Measurements from ENCODE around the gene MYO3B. TPM values are rescaled to one million over a fixed set of nuclear protein-coding genes. Genes with fewer than 3 reads are reported as not detected.

The MYO3B gene
- total RNA-seq, 1 experiment from 2014 or later = 0.63 TPM

DNA sequence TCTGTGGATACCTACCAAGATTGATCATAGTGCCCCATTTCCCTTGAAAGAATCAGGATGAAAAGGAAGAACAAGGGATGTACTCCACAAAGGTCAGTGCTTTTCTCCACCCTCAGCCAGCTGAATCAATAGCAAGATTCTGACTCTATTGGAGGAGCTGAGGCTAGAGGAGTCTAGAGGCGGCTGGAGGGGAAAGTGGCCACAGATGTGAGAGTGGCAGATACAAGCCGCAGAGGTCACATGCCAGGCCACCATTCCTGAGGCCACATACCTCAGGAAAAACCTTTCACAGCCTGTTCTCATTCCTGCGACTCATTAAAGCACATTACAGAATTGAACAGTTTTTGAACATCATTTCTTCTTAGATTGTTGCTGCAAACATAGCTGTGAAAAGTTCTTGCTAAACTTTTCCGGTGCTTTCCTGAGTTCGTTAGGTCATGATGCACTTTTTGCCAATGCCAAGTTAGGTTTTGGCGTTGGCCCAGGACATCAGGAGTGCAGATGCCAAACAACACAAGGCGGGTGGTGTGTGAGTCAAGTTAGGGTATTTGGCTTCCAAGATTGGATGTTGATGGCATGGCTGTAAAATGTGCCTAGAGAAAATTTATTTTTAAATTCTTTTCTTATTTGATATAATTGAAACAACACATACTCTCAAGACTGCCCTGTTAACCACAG, 376.5 kb downstream of the MYO3B start:
- Histone ChIP-seq H4K8ac (replicated peaks; ENCODE audit: insufficient read length, low read depth, low read length) (no peak overlapping the region), H3K27me3 (ENCODE audit: insufficient read depth, low read length) (no peaks in the 10 kb centered on the region), H4K91ac (ENCODE audit: insufficient read length, low read depth, low read length) (no peak overlapping the region), H2BK15ac (ENCODE audit: low read depth, low read length) (no peak overlapping the region), H3K23ac (ENCODE audit: insufficient read length, low read depth, low read length) (no peak overlapping the region), H3K14ac (ENCODE audit: insufficient read depth, low read length) (no peak overlapping the region), H4K20me1 (ENCODE audit: control insufficient read depth, insufficient read depth, insufficient read length) (no peaks in the 10 kb centered on the region), H3K23me2 (ENCODE audit: insufficient read length, low read depth, low read length, poor library complexity, severe bottlenecking) (no peaks in the 10 kb centered on the region), H3K4me2 (ENCODE audit: insufficient read depth, insufficient read length, low read length) (no peak overlapping the region), H3K27ac (ENCODE audit: insufficient read length, low read depth, low read length) (no peak overlapping the region), H3K79me1 (ENCODE audit: insufficient read depth, low read depth, low read length, poor library complexity, severe bottlenecking) (no peaks in the 10 kb centered on the region), H2AFZ (ENCODE audit: low read length) (no peak overlapping the region), H2AK5ac (ENCODE audit: insufficient read length, low read length) (no peak overlapping the region), H3K56ac (ENCODE audit: insufficient read length, low read depth, low read length) (no peak overlapping the region), H2BK12ac (ENCODE audit: insufficient read length, low read depth, low read length) (no peak overlapping the region), H3T11ph (ENCODE audit: low read length) (no peak overlapping the region), H3K4ac (ENCODE audit: low read depth, low read length) (no peak overlapping the region), H3K79me2 (ENCODE audit: insufficient read depth, low read length) (no peaks in the 10 kb centered on the region), H2BK5ac (ENCODE audit: insufficient read length, low read length) (no peak overlapping the region), H3K18ac (ENCODE audit: insufficient read length, low read depth, low read length) (no peak overlapping the region), H2BK20ac (ENCODE audit: low read depth, low read length, poor library complexity, severe bottlenecking) (no peak overlapping the region), H3K9ac (ENCODE audit: extremely low read depth, insufficient read length, low read length) (no peak overlapping the region), H3K4me1 (ENCODE audit: insufficient read depth, low read length) (no peaks in the 10 kb centered on the region), H2BK120ac (ENCODE audit: low read depth, low read length, poor library complexity, severe bottlenecking) (no peak overlapping the region), H4K5ac (ENCODE audit: insufficient read length, low read depth, low read length) (no peak overlapping the region), H3K9me3 (ENCODE audit: control insufficient read depth, low read depth, low read length) (no peaks in the 10 kb centered on the region)
- Mint-ChIP-seq H3K27ac (no peak overlapping the region), H3K9me3 (peaks cover 26 to 31% of the 10 kb centered on the region in 2 experiments), H3K27me3 (ENCODE audit: low read depth) (no peaks in the 10 kb centered on the region), H3K36me3 (ENCODE audit: insufficient read depth in 1 of 3, low read depth in 3 of 3) (peaks cover 9 to 23% (median 12%) of the 10 kb centered on the region in 3 experiments), H3K4me1 (no peaks in the 10 kb centered on the region), H3K4me3 (no peak overlapping the region)
- WGBS (ENCODE audit: extremely low coverage, insufficient read length, low lambda C conversion rate) = no CpG with 5 or more reads among the region's 7 CpGs
- no peak for DNase-seq
- TF ChIP-seq, protein P1, sequence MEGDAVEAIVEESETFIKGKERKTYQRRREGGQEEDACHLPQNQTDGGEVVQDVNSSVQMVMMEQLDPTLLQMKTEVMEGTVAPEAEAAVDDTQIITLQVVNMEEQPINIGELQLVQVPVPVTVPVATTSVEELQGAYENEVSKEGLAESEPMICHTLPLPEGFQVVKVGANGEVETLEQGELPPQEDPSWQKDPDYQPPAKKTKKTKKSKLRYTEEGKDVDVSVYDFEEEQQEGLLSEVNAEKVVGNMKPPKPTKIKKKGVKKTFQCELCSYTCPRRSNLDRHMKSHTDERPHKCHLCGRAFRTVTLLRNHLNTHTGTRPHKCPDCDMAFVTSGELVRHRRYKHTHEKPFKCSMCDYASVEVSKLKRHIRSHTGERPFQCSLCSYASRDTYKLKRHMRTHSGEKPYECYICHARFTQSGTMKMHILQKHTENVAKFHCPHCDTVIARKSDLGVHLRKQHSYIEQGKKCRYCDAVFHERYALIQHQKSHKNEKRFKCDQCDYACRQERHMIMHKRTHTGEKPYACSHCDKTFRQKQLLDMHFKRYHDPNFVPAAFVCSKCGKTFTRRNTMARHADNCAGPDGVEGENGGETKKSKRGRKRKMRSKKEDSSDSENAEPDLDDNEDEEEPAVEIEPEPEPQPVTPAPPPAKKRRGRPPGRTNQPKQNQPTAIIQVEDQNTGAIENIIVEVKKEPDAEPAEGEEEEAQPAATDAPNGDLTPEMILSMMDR (conservative IDR thresholded peaks at IDR 0.05) = no peak

All from H9 (cell line).